ENCODE measurements around the gene FBXL5.

GRCh38 chr4:15692602-15693001, 37.4 kb upstream of the FBXL5 start:
- TF ChIP-seq ARID4B (CRISPR knock-in tag; IDR thresholded peaks at IDR 0.05; ENCODE audit: borderline replicate concordance) (no peak), ZNF416 (CRISPR knock-in tag; IDR thresholded peaks at IDR 0.05) (no peak), ETV6 (CRISPR knock-in tag; IDR thresholded peaks at IDR 0.05) (no peak), NR2C2 (CRISPR knock-in tag; IDR thresholded peaks at IDR 0.05) (no peak), MAX (CRISPR knock-in tag; IDR thresholded peaks at IDR 0.05) (no peak), NR1H2 (CRISPR knock-in tag; IDR thresholded peaks at IDR 0.05) (no peak), ZNF512 (CRISPR knock-in tag; IDR thresholded peaks at IDR 0.05; ENCODE audit: borderline replicate concordance) (no peak)
- TF ChIP-seq, protein P1, sequence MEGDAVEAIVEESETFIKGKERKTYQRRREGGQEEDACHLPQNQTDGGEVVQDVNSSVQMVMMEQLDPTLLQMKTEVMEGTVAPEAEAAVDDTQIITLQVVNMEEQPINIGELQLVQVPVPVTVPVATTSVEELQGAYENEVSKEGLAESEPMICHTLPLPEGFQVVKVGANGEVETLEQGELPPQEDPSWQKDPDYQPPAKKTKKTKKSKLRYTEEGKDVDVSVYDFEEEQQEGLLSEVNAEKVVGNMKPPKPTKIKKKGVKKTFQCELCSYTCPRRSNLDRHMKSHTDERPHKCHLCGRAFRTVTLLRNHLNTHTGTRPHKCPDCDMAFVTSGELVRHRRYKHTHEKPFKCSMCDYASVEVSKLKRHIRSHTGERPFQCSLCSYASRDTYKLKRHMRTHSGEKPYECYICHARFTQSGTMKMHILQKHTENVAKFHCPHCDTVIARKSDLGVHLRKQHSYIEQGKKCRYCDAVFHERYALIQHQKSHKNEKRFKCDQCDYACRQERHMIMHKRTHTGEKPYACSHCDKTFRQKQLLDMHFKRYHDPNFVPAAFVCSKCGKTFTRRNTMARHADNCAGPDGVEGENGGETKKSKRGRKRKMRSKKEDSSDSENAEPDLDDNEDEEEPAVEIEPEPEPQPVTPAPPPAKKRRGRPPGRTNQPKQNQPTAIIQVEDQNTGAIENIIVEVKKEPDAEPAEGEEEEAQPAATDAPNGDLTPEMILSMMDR (IDR thresholded peaks at IDR 0.05), result no peak
- TF ChIP-seq, protein P2, sequence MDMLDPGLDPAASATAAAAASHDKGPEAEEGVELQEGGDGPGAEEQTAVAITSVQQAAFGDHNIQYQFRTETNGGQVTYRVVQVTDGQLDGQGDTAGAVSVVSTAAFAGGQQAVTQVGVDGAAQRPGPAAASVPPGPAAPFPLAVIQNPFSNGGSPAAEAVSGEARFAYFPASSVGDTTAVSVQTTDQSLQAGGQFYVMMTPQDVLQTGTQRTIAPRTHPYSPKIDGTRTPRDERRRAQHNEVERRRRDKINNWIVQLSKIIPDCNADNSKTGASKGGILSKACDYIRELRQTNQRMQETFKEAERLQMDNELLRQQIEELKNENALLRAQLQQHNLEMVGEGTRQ (CRISPR knock-in tag; IDR thresholded peaks at IDR 0.05), result no peak
